AG09309 (cell line): ENCODE results near the gene BMP7.

ENCODE experiments used
- DNase-seq: peaks from one replicate; pipeline ENCODE4 v3.0.0-alpha.2; 2010; ENCODE audit warnings: low read depth
- H3K4me3 ChIP-seq: 2 replicates; pipeline ENCODE4 v1.5.1; 2011; ENCODE audit warnings: mild to moderate bottlenecking, low read depth, low read length, moderate library complexity; ENCODE audit not compliant: control insufficient read depth
- CTCF ChIP-seq: IDR thresholded peaks from 2 replicates; pipeline ENCODE4 v1.5.1; 2011; ENCODE audit warnings: mild to moderate bottlenecking, low read depth, low read length, inconsistent platforms; ENCODE audit not compliant: insufficient read depth, control insufficient read depth; ENCODE audit errors: missing control alignments

The BMP7 gene

GRCh38 chr20:57262784-57263609 lies 3.4 kb downstream of the BMP7 start:
- H3K4me3 ChIP-seq: no peak overlapping the region
- no peak for TF ChIP-seq CTCF
- no peak for DNase-seq

- DNase-seq: no peak
- H3K4me3 ChIP-seq: no peak overlapping the region
These were observed 4.1 kb downstream of the BMP7 start for GRCh38 chr20:57262301-57262700.

GRCh38 chr20:57261457-57262251 lies 4.8 kb downstream of the BMP7 start:
- H3K4me3 ChIP-seq: no peak overlapping the region
- no peak for DNase-seq
- no peak for TF ChIP-seq CTCF

More at GRCh38 chr20:57262301-57262700, 4.1 kb downstream of the BMP7 start:
- TF ChIP-seq CTCF: no peak

- H3K4me3 ChIP-seq: no peak overlapping the region
These were observed 5.5 kb downstream of the BMP7 start for GRCh38 chr20:57260934-57261333.

GRCh38 chr20:57259938-57260921 lies 6.2 kb downstream of the BMP7 start:
- no peak for DNase-seq
- no peak overlapping the region for H3K4me3 ChIP-seq
- TF ChIP-seq CTCF: no peak

More at GRCh38 chr20:57260934-57261333, 5.5 kb downstream of the BMP7 start:
- TF ChIP-seq CTCF: no peak
- DNase-seq: no peak
